GM12878 (cell line): ENCODE results near the gene GIGYF2. TPM values are rescaled to one million over a fixed set of nuclear protein-coding genes. Genes with fewer than 3 reads are reported as not detected.

ENCODE experiments used
- CHD4 ChIP-seq: fragments of 200-600 bp; sonication (generic); IDR thresholded peaks from 2 replicates; pipeline ENCODE4 v1.6.1; 2016; ENCODE audit warnings: mild to moderate bottlenecking
- E2F8 ChIP-seq: fragments of 450-650 bp; IDR thresholded peaks from 2 replicates; pipeline ENCODE4 v1.6.1; 2018; ENCODE audit warnings: mild to moderate bottlenecking, low read depth, moderate library complexity; ENCODE audit not compliant: partially characterized antibody
- ETV6 ChIP-seq, 2 experiments: fragments of 450-650 bp in 1 of 2; IDR thresholded peaks in 1 of 2; conservative IDR thresholded peaks in 1 of 2; 2 replicates each; pipeline ENCODE4 v1.6.1; 2014; ENCODE audit warnings: antibody characterized with exemption in 1 of 2, borderline replicate concordance in 1 of 2, low read depth in 1 of 2, mild to moderate bottlenecking in 1 of 2, moderate library complexity in 1 of 2
- GABPA ChIP-seq: IDR thresholded peaks from 2 replicates; pipeline ENCODE4 v1.6.1; 2014; ENCODE audit warnings: antibody characterized with exemption, low read depth, mild to moderate bottlenecking, inconsistent platforms
- IKZF1 ChIP-seq: fragments of 450-650 bp; conservative IDR thresholded peaks from 2 replicates; pipeline ENCODE4 v1.6.1; 2017; ENCODE audit warnings: antibody characterized with exemption, mild to moderate bottlenecking
- IRF4 ChIP-seq: IDR thresholded peaks from 2 replicates; pipeline ENCODE4 v1.6.1; 2011; ENCODE audit warnings: low read depth, low read length
- RB1 ChIP-seq: fragments of 450-650 bp; formaldehyde crosslinking; IDR thresholded peaks from 2 replicates; pipeline ENCODE4 v1.6.1; 2017; ENCODE audit warnings: mild to moderate bottlenecking, borderline replicate concordance
- RUNX3 ChIP-seq: IDR thresholded peaks from 2 replicates; pipeline ENCODE4 v1.6.1; 2012; ENCODE audit warnings: low read length, inconsistent platforms
- SIX5 ChIP-seq: IDR thresholded peaks from 2 replicates; pipeline ENCODE4 v1.6.1; 2011; ENCODE audit warnings: mild to moderate bottlenecking, low read depth, low read length, moderate library complexity; ENCODE audit not compliant: severe bottlenecking
- SKIL ChIP-seq: fragments of 450-650 bp; IDR thresholded peaks from 2 replicates; pipeline ENCODE4 v1.6.1; 2017; ENCODE audit warnings: mild to moderate bottlenecking, low read depth, inconsistent platforms; ENCODE audit not compliant: poor library complexity, severe bottlenecking
- SUPT20H ChIP-seq: IDR thresholded peaks from 2 replicates; pipeline ENCODE4 v1.6.1; 2011; ENCODE audit warnings: low read depth, mild to moderate bottlenecking, low read length, moderate library complexity, borderline replicate concordance; ENCODE audit not compliant: control insufficient read depth
- USF1 ChIP-seq: IDR thresholded peaks from 2 replicates; pipeline ENCODE4 v1.6.1; 2011; ENCODE audit warnings: borderline replicate concordance, low read depth, mild to moderate bottlenecking, moderate library complexity, mixed read lengths, low read length; ENCODE audit not compliant: insufficient read depth; ENCODE audit errors: extremely low read length
- ZBTB40 ChIP-seq: fragments of 450-650 bp; IDR thresholded peaks from 2 replicates; pipeline ENCODE4 v1.6.1; 2016; ENCODE audit warnings: mild to moderate bottlenecking, moderate library complexity, borderline replicate concordance
- ZNF24 ChIP-seq: fragments of 450-650 bp; IDR thresholded peaks from 2 replicates; pipeline ENCODE4 v1.6.1; 2017; ENCODE audit warnings: antibody characterized with exemption, mild to moderate bottlenecking
- polyA plus RNA-seq, 11 experiments: library from polyadenylated mRNA; depleted of rRNA in 4 of 11; unstranded in 6 of 11; stranded (reverse) in 5 of 11; fragments of >200 nt; fragmentation: Nextera tagmentation in 4 of 11; fragmentation: Illumina TruSeq in 1 of 11; extraction: Ambion mirVana in 4 of 11; extraction: Trizol in 1 of 11; gene quantifications; 1 replicate in 1 of 11; 2 replicates in 10 of 11; pipeline versions ENCODE4 v1.2.1 to v1.2.3, GENCODE V29; 2011 to 2016; ENCODE audit warnings: inconsistent platforms in 2 of 11, missing spikeins in 2 of 11, low read depth in 1 of 11
- total RNA-seq, 4 experiments: library from RNA; depleted of rRNA in 3 of 4; stranded (reverse); fragments of >200 nt in 3 of 4; fragmentation: Illumina TruSeq in 1 of 4; extraction: Trizol in 1 of 4; gene quantifications; 2 replicates each; pipeline versions ENCODE4 v1.2.1 to v1.2.3, GENCODE V29; 2013 to 2021

Gene GIGYF2
- total and polyA plus RNA-seq, 10 of the 15 experiments (the other 5 are each of a cell fraction or from before 2014, with no cell fraction given), result 12.2 to 47.2 (median 39.0) TPM

GRCh38 chr2:232877940-232878511 is 180.9 kb downstream of the GIGYF2 start (continued):
- no peak for TF ChIP-seq ZBTB40
- no peak for TF ChIP-seq IRF4
- no peak for TF ChIP-seq SKIL
- no peak for TF ChIP-seq ZNF24
- TF ChIP-seq ETV6 (conservative IDR thresholded peaks at IDR 0.05 in 1 of 2, IDR thresholded peaks at IDR 0.05 in 1 of 2; ENCODE audit: borderline replicate concordance in 1 of 2, low read depth in 1 of 2), result no peak
- no peak for TF ChIP-seq SUPT20H
- TF ChIP-seq CHD4, result no peak
- TF ChIP-seq RUNX3, result no peak
- TF ChIP-seq IKZF1, result no peak
- TF ChIP-seq GABPA, result no peak
- TF ChIP-seq E2F8, result no peak
- no peak for TF ChIP-seq SIX5
- no peak for TF ChIP-seq RB1
- no peak for TF ChIP-seq USF1
- TF ChIP-seq, all 136 proteins: peak for 0
